Ascending aorta (tissue), 2 donors: ENCODE data around the gene LAMC1. TPM values are rescaled to one million over a fixed set of nuclear protein-coding genes. Genes with fewer than 3 reads are reported as not detected.
"Not testable (repeated sequence)": the region's sequence is repeated elsewhere in the genome, so short reads cannot be mapped to it uniquely, and the experiment has no call there.

ENCODE experiments used
- DNase-seq, 2 donors: peaks; one replicate each; pipeline ENCODE4 v3.0.0-alpha.2; 2019; ENCODE audit warnings: low spot score in 2 of 2
- H3K27ac ChIP-seq, 2 donors: fragments of 200-600 bp; sonication (generic); one replicate each; pipeline ENCODE4 v1.5.1; 2016 to 2017; ENCODE audit warnings: mild to moderate bottlenecking in 1 of 2
- H3K27me3 ChIP-seq: fragments of 200-600 bp; sonication (generic); one replicate; pipeline ENCODE4 v1.5.1; 2017
- H3K36me3 ChIP-seq, 2 donors: fragments of 200-600 bp; sonication (generic); one replicate each; pipeline ENCODE4 v1.5.1; 2016
- H3K4me1 ChIP-seq, 2 donors: fragments of 200-600 bp; sonication (generic); one replicate each; pipeline ENCODE4 v1.5.1; 2016 to 2017; ENCODE audit warnings: mild to moderate bottlenecking in 1 of 2
- H3K4me3 ChIP-seq, 2 donors: fragments of 200-600 bp; sonication (generic); one replicate each; pipeline ENCODE4 v1.5.1; 2016 to 2017; ENCODE audit warnings: mild to moderate bottlenecking in 1 of 2
- H3K9me3 ChIP-seq, 2 donors: fragments of 200-600 bp; sonication (generic); one replicate each; pipeline ENCODE4 v1.5.1; 2016
- intact Hi-C: fragments of 100-400 bp; cut with DNase I; formaldehyde crosslinking; loops from one replicate; pipeline ENCODE4 v1.15.1; 2023
- total RNA-seq: library from RNA; depleted of rRNA; stranded (reverse); fragments of >200 nt; gene quantifications from one replicate; pipeline ENCODE4 v1.1.0, GENCODE V29; 2016
- TF ChIP-seq, protein P1 (sequence below), 3 experiments: fragments of 200-600 bp in 2 of 3; fragments of 450-650 bp in 1 of 3; sonication (generic) in 2 of 3; IDR thresholded peaks; one replicate each; pipeline ENCODE4 v1.5.1; 2016 to 2019; ENCODE audit warnings: antibody characterized with exemption in 3 of 3, mild to moderate bottlenecking in 1 of 3, moderate library complexity in 1 of 3

LAMC1 gene
- total RNA-seq, 1 donor from 2014 or later = 166 TPM

DNA sequence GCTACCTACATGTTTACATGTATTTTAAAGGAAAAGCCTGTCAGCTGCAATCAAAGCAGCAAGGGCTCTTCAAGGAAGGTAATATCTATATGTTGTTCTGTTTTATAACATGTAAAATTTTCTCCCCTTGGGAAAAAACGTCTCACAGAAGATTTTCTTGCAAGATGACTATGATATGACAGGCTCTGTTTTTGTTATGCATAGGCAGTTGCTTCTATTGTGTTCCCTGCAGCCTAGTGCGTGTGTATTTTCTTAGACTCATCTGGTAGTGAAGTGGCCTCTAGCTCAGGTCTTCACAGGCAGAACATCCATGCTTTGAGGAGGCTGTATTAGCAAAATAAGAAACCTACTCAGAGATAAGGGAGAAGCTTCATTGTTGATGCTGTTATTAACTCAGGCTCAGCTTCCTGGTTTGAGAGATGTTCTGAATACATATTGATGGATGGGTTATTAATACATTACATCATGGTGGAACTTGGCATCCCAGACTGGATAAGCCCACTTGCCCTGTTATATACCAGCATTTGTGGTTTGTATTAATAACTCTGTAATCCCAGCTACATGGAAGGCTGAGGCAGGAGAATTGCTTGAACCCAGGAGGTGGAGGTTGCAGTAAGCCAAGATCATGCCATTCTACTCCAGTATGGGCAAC is 35.8 kb downstream of the LAMC1 start:
- TF ChIP-seq, protein P1, sequence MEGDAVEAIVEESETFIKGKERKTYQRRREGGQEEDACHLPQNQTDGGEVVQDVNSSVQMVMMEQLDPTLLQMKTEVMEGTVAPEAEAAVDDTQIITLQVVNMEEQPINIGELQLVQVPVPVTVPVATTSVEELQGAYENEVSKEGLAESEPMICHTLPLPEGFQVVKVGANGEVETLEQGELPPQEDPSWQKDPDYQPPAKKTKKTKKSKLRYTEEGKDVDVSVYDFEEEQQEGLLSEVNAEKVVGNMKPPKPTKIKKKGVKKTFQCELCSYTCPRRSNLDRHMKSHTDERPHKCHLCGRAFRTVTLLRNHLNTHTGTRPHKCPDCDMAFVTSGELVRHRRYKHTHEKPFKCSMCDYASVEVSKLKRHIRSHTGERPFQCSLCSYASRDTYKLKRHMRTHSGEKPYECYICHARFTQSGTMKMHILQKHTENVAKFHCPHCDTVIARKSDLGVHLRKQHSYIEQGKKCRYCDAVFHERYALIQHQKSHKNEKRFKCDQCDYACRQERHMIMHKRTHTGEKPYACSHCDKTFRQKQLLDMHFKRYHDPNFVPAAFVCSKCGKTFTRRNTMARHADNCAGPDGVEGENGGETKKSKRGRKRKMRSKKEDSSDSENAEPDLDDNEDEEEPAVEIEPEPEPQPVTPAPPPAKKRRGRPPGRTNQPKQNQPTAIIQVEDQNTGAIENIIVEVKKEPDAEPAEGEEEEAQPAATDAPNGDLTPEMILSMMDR (IDR thresholded peaks at IDR 0.05) = no peak
- Histone ChIP-seq H3K9me3 (no peaks in the 10 kb centered on the region), H3K27ac (peak overlapping the region in 1 of 2 donors; percentile 9), H3K36me3 (no peaks in the 10 kb centered on the region), H3K4me3 (no peak overlapping the region), H3K27me3 (no peaks in the 10 kb centered on the region), H3K4me1 (peaks cover 0 to 36% of the 10 kb centered on the region in 2 donors)
- intact Hi-C loops = no loop called here
- no peak for DNase-seq

DNA sequence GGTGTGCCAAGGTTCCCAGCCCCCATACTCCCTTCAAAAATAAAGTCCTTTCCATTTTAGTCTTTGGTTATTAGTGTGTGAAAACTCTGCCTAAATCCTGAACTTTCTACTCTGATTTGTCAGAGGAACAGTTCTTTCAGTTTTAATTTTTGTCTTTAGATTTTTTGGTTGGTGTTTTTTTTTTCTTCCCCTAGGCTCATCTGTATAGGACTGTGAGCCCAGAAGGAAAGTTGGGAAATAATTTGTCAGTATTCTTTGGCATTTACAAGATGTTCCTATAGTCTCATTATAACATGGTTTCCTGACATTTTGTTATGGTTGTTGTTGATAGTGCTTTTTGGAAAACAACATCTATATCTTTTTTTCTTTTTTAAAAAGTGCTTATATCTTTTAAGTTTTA is 38.0 kb downstream of the LAMC1 start:
- peak overlapping the region; percentile 54 to 62 for H3K27ac ChIP-seq
- TF ChIP-seq, protein P1 (IDR thresholded peaks at IDR 0.05) = no peak
- intact Hi-C loops = no loop called here
- no peak overlapping the region for H3K4me3 ChIP-seq
- H3K36me3 ChIP-seq = no peaks in the 10 kb centered on the region
- no peaks in the 10 kb centered on the region for H3K27me3 ChIP-seq
- DNase-seq = no peak
- peaks cover 0 to 36% of the 10 kb centered on the region in 2 donors for H3K4me1 ChIP-seq
- H3K9me3 ChIP-seq = no peaks in the 10 kb centered on the region

DNA sequence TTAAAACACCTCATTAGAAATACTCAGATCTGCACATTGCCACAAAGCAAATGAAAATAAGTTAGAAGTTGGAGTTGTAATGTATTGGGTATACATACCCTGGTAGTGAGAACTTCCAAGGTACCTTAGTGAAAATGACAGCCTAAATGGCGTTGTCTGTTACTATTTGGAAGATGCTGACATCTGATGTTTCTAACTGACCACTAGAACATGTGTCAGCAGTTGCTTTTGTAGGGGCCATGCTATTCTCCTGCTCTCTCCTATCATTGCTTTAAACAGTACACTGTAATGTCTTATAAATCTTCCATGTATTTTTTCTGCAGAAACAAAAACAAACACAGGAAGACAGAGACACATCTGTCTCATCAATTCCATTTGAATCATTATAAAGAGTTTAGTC is 40.1 kb downstream of the LAMC1 start:
- DNase-seq = no peak
- Histone ChIP-seq H3K9me3 (no peaks in the 10 kb centered on the region), H3K4me3 (no peak overlapping the region), H3K27me3 (no peaks in the 10 kb centered on the region), H3K36me3 (no peaks in the 10 kb centered on the region), H3K4me1 (peaks cover 0 to 31% of the 10 kb centered on the region in 2 donors), H3K27ac (no peak overlapping the region)
- TF ChIP-seq, protein P1 (IDR thresholded peaks at IDR 0.05) = no peak
- intact Hi-C loops = no loop called here

DNA sequence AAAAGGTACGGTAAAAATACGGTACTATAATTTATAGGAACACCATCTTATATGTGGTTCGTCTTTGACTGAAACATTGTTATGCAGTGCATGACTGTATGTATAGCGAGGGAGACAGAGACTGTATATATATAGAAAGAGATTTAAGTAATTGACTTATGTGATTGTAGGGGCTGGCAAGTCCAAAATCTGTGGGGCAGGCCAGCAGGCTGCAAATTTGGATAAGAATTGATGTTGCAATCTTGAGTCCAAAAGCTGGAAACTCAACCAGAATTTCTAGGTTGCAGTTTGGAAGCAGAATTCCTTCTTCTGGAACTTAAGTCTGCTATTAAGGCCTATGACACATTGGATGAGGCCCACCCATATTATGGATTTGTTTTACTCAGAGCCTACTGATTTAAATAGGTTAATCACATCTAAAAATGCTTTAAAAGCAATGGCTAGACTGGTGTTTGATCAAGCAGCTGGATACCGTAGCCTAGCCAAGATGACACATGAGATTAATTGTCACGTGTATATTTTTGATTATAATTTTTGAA is 42.0 kb downstream of the LAMC1 start:
- H3K4me1 ChIP-seq = peaks cover 0 to 23% of the 10 kb centered on the region in 2 donors
- TF ChIP-seq, protein P1 (IDR thresholded peaks at IDR 0.05) = no peak

DNA sequence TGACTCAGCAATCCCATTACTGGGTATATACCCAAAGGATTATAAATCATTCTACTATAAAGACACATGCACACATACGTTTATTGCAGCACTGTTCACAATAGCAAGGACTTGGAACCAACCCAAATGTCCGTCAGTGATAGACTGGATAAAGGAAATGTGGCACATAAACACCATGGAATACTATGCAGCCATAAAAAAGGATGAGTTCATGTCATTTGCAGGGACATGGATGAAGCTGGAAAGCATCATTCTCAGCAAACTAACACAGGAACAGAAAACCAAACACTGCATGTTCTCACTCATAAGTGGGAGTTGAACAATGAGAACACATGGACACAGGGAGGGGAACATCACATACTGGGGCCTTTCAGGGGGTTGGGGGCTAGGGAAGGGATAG is 43.2 kb downstream of the LAMC1 start:
- H3K27me3 ChIP-seq, DNase-seq, H3K4me3 ChIP-seq, H3K36me3 ChIP-seq, intact Hi-C loops, H3K27ac ChIP-seq, H3K9me3 ChIP-seq: not testable (repeated sequence)
- H3K4me1 ChIP-seq = peaks cover 2 to 30% of the 10 kb centered on the region in 2 donors

More for the DNA sequence above, 42.0 kb downstream of the LAMC1 start:
- intact Hi-C loops = no loop called here
- Histone ChIP-seq H3K36me3 (no peaks in the 10 kb centered on the region), H3K27me3 (no peaks in the 10 kb centered on the region), H3K27ac (no peak overlapping the region), H3K9me3 (no peaks in the 10 kb centered on the region), H3K4me3 (no peak overlapping the region)
- DNase-seq = no peak

DNA sequence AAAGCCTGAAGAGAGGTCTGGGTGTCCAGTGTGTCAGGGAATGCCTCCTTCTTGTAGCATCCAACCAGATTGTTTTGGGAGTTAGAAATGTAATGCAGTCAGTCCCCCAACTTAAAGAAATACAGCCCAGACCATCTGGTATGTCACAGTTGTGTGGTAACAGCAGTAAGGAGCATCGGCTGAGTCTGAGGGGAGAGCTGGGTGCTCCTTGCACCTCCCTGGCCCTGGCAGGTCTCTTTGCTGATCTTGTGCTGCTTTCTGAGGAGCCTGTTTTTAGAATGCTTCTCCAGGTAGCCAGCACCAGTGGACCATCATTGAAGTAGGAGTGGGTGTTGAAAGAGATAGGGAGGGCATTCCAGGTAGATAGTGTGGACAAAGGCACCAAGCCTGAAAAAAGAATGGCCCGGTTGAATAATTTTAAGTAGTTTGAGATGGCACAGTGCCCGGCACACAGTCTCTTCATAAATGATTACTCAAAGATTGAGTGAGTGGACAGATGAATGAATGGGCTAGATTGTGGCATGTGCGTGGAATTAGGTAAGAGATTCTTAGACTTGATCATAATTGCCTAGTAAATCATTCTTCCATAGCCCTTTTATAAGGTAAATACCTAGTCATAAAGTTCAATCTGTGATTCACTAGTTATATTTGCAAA is 46.5 kb downstream of the LAMC1 start:
- Histone ChIP-seq H3K36me3 (no peaks in the 10 kb centered on the region), H3K27me3 (no peaks in the 10 kb centered on the region), H3K9me3 (no peaks in the 10 kb centered on the region), H3K4me3 (no peak overlapping the region), H3K27ac (no peak overlapping the region), H3K4me1 (peaks cover 6 to 51% of the 10 kb centered on the region in 2 donors)
- TF ChIP-seq, protein P1 (IDR thresholded peaks at IDR 0.05) = no peak
- no peak for DNase-seq
- intact Hi-C loops = no loop called here
